ENCODE measurements around the gene AVPR1B.

AVPR1B gene

GRCh38 chr1:206117151-206117948 is at the start of gene AVPR1B:
AVPR1B (minus strand) TSS chr1:206117388; CDS start chr1:206116890, 498 bp downstream.
- peak; percentile 79 for DNase-seq

GRCh38 chr1:206145771-206146290 is 28.6 kb upstream of the AVPR1B start:
- DNase-seq, result no peak

- DNase-seq, result peak; percentile 54
Measured at GRCh38 chr1:206144605-206145004, 27.4 kb upstream of the AVPR1B start.

GRCh38 chr1:206143537-206144172 is 26.5 kb upstream of the AVPR1B start:
- DNase-seq, result peak; percentile 65

- DNase-seq, result no peak
Measured at GRCh38 chr1:206142770-206143169, 25.6 kb upstream of the AVPR1B start.

GRCh38 chr1:206142011-206142410 is 24.8 kb upstream of the AVPR1B start:
- no peak for DNase-seq

- peak; percentile 12 for DNase-seq
Measured at GRCh38 chr1:206136241-206136640, 19.1 kb upstream of the AVPR1B start.

GRCh38 chr1:206135248-206135647 is 18.1 kb upstream of the AVPR1B start:
- DNase-seq, result peak; percentile 23

- DNase-seq, result no peak
Measured at GRCh38 chr1:206133751-206134415, 16.7 kb upstream of the AVPR1B start.

- no peak for DNase-seq
Measured at GRCh38 chr1:206131037-206131436, 13.8 kb upstream of the AVPR1B start.

GRCh38 chr1:206128196-206128595 is 11.0 kb upstream of the AVPR1B start:
- no peak for DNase-seq

- no peak for DNase-seq
Measured at GRCh38 chr1:206127336-206127735, 10.1 kb upstream of the AVPR1B start.

GRCh38 chr1:206125346-206125745 is 8.2 kb upstream of the AVPR1B start:
- DNase-seq, result no peak

GRCh38 chr1:206122686-206123085 is 5.5 kb upstream of the AVPR1B start:
- DNase-seq, result no peak

GRCh38 chr1:206121269-206121668 is 4.1 kb upstream of the AVPR1B start:
- no peak for DNase-seq

- DNase-seq, result no peak
Measured at GRCh38 chr1:206120406-206120805, 3.2 kb upstream of the AVPR1B start.

GRCh38 chr1:206116873-206117150 is 376 bp downstream of the AVPR1B start:
- no peak for DNase-seq

- DNase-seq, result no peak
Measured at GRCh38 chr1:206116191-206116872, 856 bp downstream of the AVPR1B start.

- DNase-seq, result no peak
Measured at GRCh38 chr1:206115791-206116190, 1.4 kb downstream of the AVPR1B start.

- no peak for DNase-seq
Measured at GRCh38 chr1:206114692-206115640, 2.2 kb downstream of the AVPR1B start.

GRCh38 chr1:206112600-206113301 is 4.4 kb downstream of the AVPR1B start:
- DNase-seq, result peak; percentile 40

Data from NCI-H69 (cell line).